22Rv1 (cell line): ENCODE results near the gene EFS.
A peak's percentile ranks its signal among the peaks of the same experiment; 100 is the strongest.

Experiments
- H3K27ac ChIP-seq: fragments of 450-650 bp; 2 replicates; pipeline ENCODE4 v1.5.1; 2017
- CTCF ChIP-seq: fragments of 450-650 bp; IDR thresholded peaks from 2 replicates; pipeline ENCODE4 v1.5.1; 2017; ENCODE audit warnings: mild to moderate bottlenecking
- ZFX ChIP-seq: fragments of 450-650 bp; IDR thresholded peaks from 2 replicates; pipeline ENCODE4 v1.6.1; 2017; ENCODE audit warnings: antibody characterized with exemption, borderline replicate concordance

The EFS gene

DNA sequence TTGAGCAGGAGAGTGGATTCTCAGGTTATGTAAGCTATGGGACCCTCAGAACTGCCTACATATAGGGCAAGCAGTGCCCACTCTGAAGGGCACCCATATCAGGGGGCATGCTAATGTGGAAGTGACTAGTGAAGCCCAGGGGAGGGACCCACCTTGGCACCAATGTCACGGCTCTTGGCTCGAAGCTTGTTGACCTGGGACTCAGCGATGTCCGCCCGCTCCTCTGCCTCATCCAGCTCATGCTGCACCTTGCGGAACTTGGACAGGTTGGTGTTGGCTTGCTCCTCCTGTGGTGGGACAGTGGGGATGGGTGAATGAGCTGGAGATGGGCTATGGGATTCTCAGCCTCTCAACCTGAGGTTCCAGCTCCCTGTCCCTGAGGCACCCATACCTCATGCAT is 17.3 kb upstream of the EFS start:
- TF ChIP-seq ZFX, result no peak
- no peak for TF ChIP-seq CTCF
- no peak overlapping the region for H3K27ac ChIP-seq

GRCh38 chr14:23381871-23382270 is 16.9 kb upstream of the EFS start:
- TF ChIP-seq ZFX (no peak), CTCF (no peak)
- H3K27ac ChIP-seq, result no peak overlapping the region

GRCh38 chr14:23380976-23381375 is 16.0 kb upstream of the EFS start:
- TF ChIP-seq ZFX (no peak), CTCF (no peak)
- no peak overlapping the region for H3K27ac ChIP-seq

DNA sequence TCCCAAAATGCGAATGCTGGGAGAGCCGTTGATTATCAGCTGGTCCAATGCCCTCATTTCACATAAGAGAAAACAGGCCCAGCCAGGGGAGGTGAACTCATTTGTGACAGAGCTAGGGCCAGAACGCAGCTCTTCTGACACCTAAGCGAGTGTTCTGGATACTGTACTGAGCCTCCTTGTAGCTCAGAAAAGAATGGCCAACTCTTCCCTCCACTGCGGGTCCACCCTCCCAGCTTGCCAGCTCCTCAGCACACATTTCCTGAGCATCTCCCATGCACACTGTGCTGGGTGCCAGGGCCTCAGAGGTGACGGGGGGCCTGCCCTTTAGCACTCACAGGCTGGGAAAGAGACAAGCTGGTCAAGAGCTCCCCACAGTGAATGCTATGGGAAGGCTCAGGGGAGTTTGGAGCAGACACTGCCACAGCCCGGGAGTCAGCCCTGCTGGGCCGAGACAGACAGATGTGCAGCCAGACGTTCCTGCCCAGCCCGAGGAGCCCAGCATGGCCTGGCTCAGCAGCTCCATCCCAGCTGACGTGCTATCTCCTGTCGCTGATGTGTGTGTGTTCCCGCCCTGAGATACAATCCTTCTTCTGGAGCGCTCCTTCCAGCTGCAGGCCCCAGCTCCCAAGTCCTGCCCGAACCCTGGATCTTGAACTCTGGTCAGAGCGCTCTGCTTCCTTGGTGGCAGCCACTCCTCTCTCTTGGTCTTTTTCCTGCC is 15.4 kb upstream of the EFS start:
- TF ChIP-seq ZFX, result no peak
- TF ChIP-seq CTCF, result peak; percentile 65
- H3K27ac ChIP-seq, result no peak overlapping the region

GRCh38 chr14:23379366-23380196 is 14.6 kb upstream of the EFS start:
- no peak for TF ChIP-seq ZFX
- peak; percentile 96 for TF ChIP-seq CTCF
- H3K27ac ChIP-seq, result no peak overlapping the region

GRCh38 chr14:23378612-23379220 is 13.7 kb upstream of the EFS start:
- H3K27ac ChIP-seq, result no peak overlapping the region
- TF ChIP-seq CTCF (no peak), ZFX (no peak)
